IMR-90 (cell line): ENCODE data around the gene CSRP1. TPM values are rescaled to one million over a fixed set of nuclear protein-coding genes. Genes with fewer than 3 reads are reported as not detected.

ENCODE experiments used
- ATAC-seq: fragments of 200-7000 bp; cut with Tn5 transposase; 2 replicates; pipeline ENCODE4 v1.9.1; 2020; ENCODE audit warnings: low read depth, mild to moderate bottlenecking, moderate library complexity
- BruUV-seq: library from RNA; stranded (reverse); fragments of 400-500 nt; replicated peaks from 2 replicates; lab custom pipeline; 2021; lab: Mats Ljungman, UMichigan
- CTCF ChIA-PET: fragments of 300-600 bp; formaldehyde crosslinking; extraction: SDS; loops from one replicate; lab custom pipeline; 2021; ENCODE audit warnings: antibody characterized with exemption; lab: Yijun Ruan, JAX
- POLR2A ChIA-PET: fragments of 300-600 bp; sonication (Branson Sonifier 250); formaldehyde crosslinking; loops from one replicate; lab custom pipeline; 2022; ENCODE audit warnings: antibody characterized with exemption; ENCODE audit not compliant: unreplicated experiment; lab: Charles Lee
- DNase-seq: peaks from one replicate; pipeline ENCODE4 v3.0.0; 2013
- H2AFZ ChIP-seq: replicated peaks from 2 replicates; pipeline ENCODE3; 2013; ENCODE audit warnings: low read length, mild to moderate bottlenecking; ENCODE audit not compliant: poor library complexity
- H2AK5ac ChIP-seq: 2 replicates; pipeline ENCODE4 v1.6.1; 2013; ENCODE audit warnings: low read depth, low read length, inconsistent platforms
- H2AK9ac ChIP-seq: replicated peaks from 2 replicates; pipeline ENCODE3; 2013; ENCODE audit warnings: mild to moderate bottlenecking, low read depth, low read length, moderate library complexity; ENCODE audit not compliant: poor library complexity
- H2BK120ac ChIP-seq: 2 replicates; pipeline ENCODE4 v1.6.1; 2013; ENCODE audit warnings: low read depth, low read length, inconsistent platforms
- H2BK15ac ChIP-seq: 3 replicates; pipeline ENCODE4 v1.6.1; 2013; ENCODE audit warnings: low read depth, low read length, inconsistent platforms
- H2BK20ac ChIP-seq: 2 replicates; pipeline ENCODE4 v1.6.1; 2013; ENCODE audit warnings: low read depth, mild to moderate bottlenecking, inconsistent platforms, low read length, moderate library complexity
- H2BK5ac ChIP-seq: 2 replicates; pipeline ENCODE4 v1.6.1; 2013; ENCODE audit warnings: mild to moderate bottlenecking, low read depth, low read length, inconsistent platforms; ENCODE audit not compliant: poor library complexity, severe bottlenecking
- H3K14ac ChIP-seq: replicated peaks from 2 replicates; pipeline ENCODE4 v1.6.1; 2013; ENCODE audit warnings: low read depth, low read length, inconsistent platforms
- H3K18ac ChIP-seq: 2 replicates; pipeline ENCODE4 v1.6.1; 2013; ENCODE audit warnings: low read depth, low read length, control low read depth
- H3K23ac ChIP-seq: 2 replicates; pipeline ENCODE4 v1.6.1; 2013; ENCODE audit warnings: low read depth, low read length, inconsistent platforms
- H3K27ac ChIP-seq: 2 replicates; pipeline ENCODE4 v1.5.1; 2013; ENCODE audit warnings: mild to moderate bottlenecking, control low read depth, low read length; ENCODE audit not compliant: insufficient read depth
- H3K27me3 ChIP-seq: 2 replicates; pipeline ENCODE4 v1.6.1; 2013; ENCODE audit warnings: low read length; ENCODE audit not compliant: control insufficient read depth, insufficient read depth
- H3K36me3 ChIP-seq: 2 replicates; pipeline ENCODE4 v1.6.1; 2013; ENCODE audit warnings: low read length, mixed read lengths; ENCODE audit not compliant: control insufficient read depth, insufficient read depth
- H3K4ac ChIP-seq: 2 replicates; pipeline ENCODE4 v1.6.1; 2013; ENCODE audit warnings: low read depth, low read length, inconsistent platforms
- H3K4me1 ChIP-seq: 2 replicates; pipeline ENCODE4 v1.6.1; 2013; ENCODE audit warnings: low read length, mixed read lengths; ENCODE audit not compliant: control insufficient read depth, insufficient read depth
- H3K4me2 ChIP-seq: 2 replicates; pipeline ENCODE4 v1.6.1; 2013; ENCODE audit warnings: low read depth, mild to moderate bottlenecking, control low read depth, low read length, moderate library complexity
- H3K4me3 ChIP-seq: 2 replicates; pipeline ENCODE4 v1.5.1; 2013; ENCODE audit warnings: low read depth, mild to moderate bottlenecking, control low read depth, low read length, moderate library complexity; ENCODE audit not compliant: insufficient read depth
- H3K56ac ChIP-seq: 2 replicates; pipeline ENCODE4 v1.6.1; 2013; ENCODE audit warnings: low read length, inconsistent platforms; ENCODE audit not compliant: insufficient read depth; ENCODE audit errors: extremely low read depth
- H3K79me1 ChIP-seq, 2 experiments: 2 replicates each; pipeline ENCODE4 v1.6.1; 2013; ENCODE audit warnings: low read length in 2 of 2, inconsistent platforms in 1 of 2, low read depth in 1 of 2
- H3K9ac ChIP-seq: 2 replicates; pipeline ENCODE4 v1.6.1; 2013; ENCODE audit warnings: low read depth, low read length, control low read depth
- H3K9me1 ChIP-seq: 2 replicates; pipeline ENCODE4 v1.6.1; 2013; ENCODE audit warnings: low read length, inconsistent platforms; ENCODE audit not compliant: insufficient read depth
- H3K9me3 ChIP-seq: 2 replicates; pipeline ENCODE4 v1.6.1; 2013; ENCODE audit warnings: low read length; ENCODE audit not compliant: control insufficient read depth, insufficient read depth
- H4K20me1 ChIP-seq: 2 replicates; pipeline ENCODE4 v1.6.1; 2013; ENCODE audit warnings: low read length, inconsistent platforms; ENCODE audit not compliant: insufficient read depth
- H4K5ac ChIP-seq: 2 replicates; pipeline ENCODE4 v1.6.1; 2013; ENCODE audit warnings: mild to moderate bottlenecking, low read depth, low read length, control low read depth
- H4K8ac ChIP-seq, 2 experiments: 2 replicates each; pipeline ENCODE4 v1.6.1; 2013; ENCODE audit warnings: low read depth in 2 of 2, low read length in 2 of 2, control low read depth in 1 of 2, inconsistent platforms in 1 of 2
- H4K91ac ChIP-seq: 2 replicates; pipeline ENCODE4 v1.6.1; 2013; ENCODE audit warnings: low read depth, low read length, inconsistent platforms; ENCODE audit not compliant: insufficient read depth
- CEBPB ChIP-seq: IDR thresholded peaks from 2 replicates; pipeline ENCODE4 v1.6.1; 2012; ENCODE audit warnings: low read depth, low read length, improper control_type of control experiment
- NFE2L2 ChIP-seq: fragments of 150-350 bp; IDR thresholded peaks from 2 replicates; pipeline ENCODE4 v1.6.1; 2016; ENCODE audit warnings: low read depth, mild to moderate bottlenecking, low read length
- WGBS, 2 experiments: methylation state at CpG; one replicate each; pipeline versions ENCODE4 v1.1.5 to v1.1.7; 2013; ENCODE audit warnings: missing lambda C conversion rate in 2 of 2; ENCODE audit not compliant: insufficient read length in 1 of 2; ENCODE audit errors: extremely low coverage in 2 of 2; 5-methylcytosine and 5-hydroxymethylcytosine counted together
- dilution Hi-C: fragments of 300-500 bp; cut with HindIII; formaldehyde crosslinking; loops from one replicate; pipeline ENCODE4 v1.14.3; 2018; ENCODE audit warnings: low sequenced_read_pairs; ENCODE audit not compliant: unreplicated experiment
- in situ Hi-C: fragments of 300-500 bp; cut with MboI; formaldehyde crosslinking; loops from 3 replicates; pipeline ENCODE4 v1.14.3; 2019; ENCODE audit warnings: low sequenced_read_pairs, inconsistent platforms, mixed read lengths
- intact Hi-C: fragments of 100-400 bp; cut with micrococcal nuclease; formaldehyde crosslinking; loops from 2 replicates; pipeline ENCODE4 v1.10.0; 2022
- polyA plus RNA-seq, 3 experiments: library from polyadenylated mRNA; depleted of rRNA; stranded (reverse); fragments of >200 nt; gene quantifications; 2 replicates each; pipeline ENCODE4 v1.2.3, GENCODE V29; 2012; ENCODE audit warnings: low replicate concordance in 1 of 3
- total RNA-seq: library from RNA; depleted of rRNA; stranded (reverse); fragments of >200 nt; gene quantifications from 2 replicates; pipeline ENCODE4 v1.2.3, GENCODE V29; 2012

Gene CSRP1
- total and polyA plus RNA-seq, 2 of the 4 experiments (the other 2 are of a cell fraction) = 1,037 to 1,498 TPM

DNA sequence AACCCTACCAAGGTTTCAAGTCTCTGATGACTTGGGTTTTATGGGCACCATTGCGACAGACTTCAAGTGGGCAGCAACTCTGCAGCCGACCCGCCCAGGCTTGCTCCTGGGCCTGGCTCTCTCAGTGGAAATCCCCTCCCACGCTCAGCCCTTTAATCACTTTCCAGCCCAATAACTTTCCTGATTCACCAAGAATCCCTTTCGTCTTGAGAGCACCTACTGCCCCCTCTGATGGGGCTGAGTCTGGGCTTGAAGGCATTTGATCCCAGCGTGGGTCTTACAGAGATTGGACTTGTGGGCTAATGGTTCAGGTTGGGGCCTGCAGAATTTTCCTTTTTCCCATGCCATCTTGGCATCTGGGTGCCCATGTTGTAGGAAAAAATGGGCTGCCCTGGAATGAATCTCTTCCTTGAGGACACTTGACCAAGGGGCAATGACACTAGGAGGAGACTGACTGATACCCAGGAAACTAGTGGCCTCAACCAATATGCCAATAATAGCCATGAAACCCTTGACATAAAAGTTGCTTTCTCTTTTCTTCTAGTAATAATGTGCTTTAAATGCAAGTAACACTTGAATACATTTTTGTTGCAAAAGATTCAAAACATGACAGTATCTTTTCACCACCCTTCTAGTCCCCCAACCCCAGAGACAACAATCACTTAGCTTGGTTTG is 30.1 kb downstream of the CSRP1 start:
- peaks cover 2% of the 10 kb centered on the region; the same call in 1 of the 2 replicates for H4K20me1 ChIP-seq
- BruUV-seq = no TSS peak
- dilution Hi-C loops = no loop called here
- H4K8ac ChIP-seq = no peak overlapping the region
- no peak overlapping the region for H3K9ac ChIP-seq
- 100% methylated on average over 2 of the region's 6 CpGs; no CpG with 5 or more reads in 1 of the 2 experiments for WGBS, 2 experiments
- H4K91ac ChIP-seq = 0 out of 2 replicates have a peak overlapping the region, but pooled peaks have one; percentile 1
- no peak overlapping the region for H2BK120ac ChIP-seq
- no peak overlapping the region for H4K5ac ChIP-seq
- no peak for DNase-seq
- H3K79me1 ChIP-seq = no peaks in the 10 kb centered on the region
- no peak overlapping the region for H2AFZ ChIP-seq
- H3K4me3 ChIP-seq = no peak overlapping the region
- H3K4ac ChIP-seq = no peak overlapping the region
- POLR2A ChIA-PET = no interaction called here
- intact Hi-C loops = no loop called here
- in situ Hi-C loops = no loop called here
- CTCF ChIA-PET = interaction anchor here (1.4 kb wide), 1 partner anchor 36 kb away, joined by 4 read pairs; no protein-coding TSS in a partner anchor
- no peak overlapping the region for H3K4me2 ChIP-seq
- H2AK9ac ChIP-seq = no peak overlapping the region
- no peak overlapping the region for H2BK15ac ChIP-seq
- H3K18ac ChIP-seq = no peak overlapping the region
- H2BK20ac ChIP-seq = no peak overlapping the region
- H3K27ac ChIP-seq = no peak overlapping the region
- no peak overlapping the region for H3K23ac ChIP-seq
- no peak overlapping the region for H2AK5ac ChIP-seq
- no peak for ATAC-seq
- H2BK5ac ChIP-seq = no peak overlapping the region
- H3K4me1 ChIP-seq = peaks cover 15% of the 10 kb centered on the region
- H3K56ac ChIP-seq = no peak overlapping the region
- H3K27me3 ChIP-seq = no peaks in the 10 kb centered on the region
- no peak overlapping the region for H3K14ac ChIP-seq
- TF ChIP-seq CEBPB (peak; percentile 80), NFE2L2 (no peak)
- no peaks in the 10 kb centered on the region for H3K36me3 ChIP-seq
- no peaks in the 10 kb centered on the region for H3K9me3 ChIP-seq
- H3K9me1 ChIP-seq = 0 out of 2 replicates have a peak, but pooled peaks cover 3% of the 10 kb centered on the region
